ENCODE data around the gene SLC2A5. TPM values are rescaled to one million over a fixed set of nuclear protein-coding genes. Genes with fewer than 3 reads are reported as not detected.

The SLC2A5 gene
- total and polyA plus RNA-seq, 12 donors: 0.50 to 29.9 (median 4.3) TPM

GRCh38 chr1:9016455-9016854 is 53.0 kb downstream of the SLC2A5 start:
- WGBS, 4 donors: 77 to 90% (median 85%) methylated on average over 5 of the region's 5 CpGs
- no peaks in the 10 kb centered on the region for H3K36me3 ChIP-seq (replicated peaks in 1 of 2)
- no peaks in the 10 kb centered on the region for H3K4me1 ChIP-seq (replicated peaks in 1 of 2)
- no peaks in the 10 kb centered on the region for H3K9me3 ChIP-seq (replicated peaks in 1 of 3)
- no peaks in the 10 kb centered on the region for H3K27me3 ChIP-seq
- no peak overlapping the region for H3K4me3 ChIP-seq
- TF ChIP-seq, protein P1, sequence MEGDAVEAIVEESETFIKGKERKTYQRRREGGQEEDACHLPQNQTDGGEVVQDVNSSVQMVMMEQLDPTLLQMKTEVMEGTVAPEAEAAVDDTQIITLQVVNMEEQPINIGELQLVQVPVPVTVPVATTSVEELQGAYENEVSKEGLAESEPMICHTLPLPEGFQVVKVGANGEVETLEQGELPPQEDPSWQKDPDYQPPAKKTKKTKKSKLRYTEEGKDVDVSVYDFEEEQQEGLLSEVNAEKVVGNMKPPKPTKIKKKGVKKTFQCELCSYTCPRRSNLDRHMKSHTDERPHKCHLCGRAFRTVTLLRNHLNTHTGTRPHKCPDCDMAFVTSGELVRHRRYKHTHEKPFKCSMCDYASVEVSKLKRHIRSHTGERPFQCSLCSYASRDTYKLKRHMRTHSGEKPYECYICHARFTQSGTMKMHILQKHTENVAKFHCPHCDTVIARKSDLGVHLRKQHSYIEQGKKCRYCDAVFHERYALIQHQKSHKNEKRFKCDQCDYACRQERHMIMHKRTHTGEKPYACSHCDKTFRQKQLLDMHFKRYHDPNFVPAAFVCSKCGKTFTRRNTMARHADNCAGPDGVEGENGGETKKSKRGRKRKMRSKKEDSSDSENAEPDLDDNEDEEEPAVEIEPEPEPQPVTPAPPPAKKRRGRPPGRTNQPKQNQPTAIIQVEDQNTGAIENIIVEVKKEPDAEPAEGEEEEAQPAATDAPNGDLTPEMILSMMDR (IDR thresholded peaks at IDR 0.05): no peak
- no peak for TF ChIP-seq POLR2A (IDR thresholded peaks at IDR 0.05)
- H3K27ac ChIP-seq: no peak overlapping the region
- intact Hi-C loops (cut with DNase I): no loop called here
- no peak for DNase-seq

DNA sequence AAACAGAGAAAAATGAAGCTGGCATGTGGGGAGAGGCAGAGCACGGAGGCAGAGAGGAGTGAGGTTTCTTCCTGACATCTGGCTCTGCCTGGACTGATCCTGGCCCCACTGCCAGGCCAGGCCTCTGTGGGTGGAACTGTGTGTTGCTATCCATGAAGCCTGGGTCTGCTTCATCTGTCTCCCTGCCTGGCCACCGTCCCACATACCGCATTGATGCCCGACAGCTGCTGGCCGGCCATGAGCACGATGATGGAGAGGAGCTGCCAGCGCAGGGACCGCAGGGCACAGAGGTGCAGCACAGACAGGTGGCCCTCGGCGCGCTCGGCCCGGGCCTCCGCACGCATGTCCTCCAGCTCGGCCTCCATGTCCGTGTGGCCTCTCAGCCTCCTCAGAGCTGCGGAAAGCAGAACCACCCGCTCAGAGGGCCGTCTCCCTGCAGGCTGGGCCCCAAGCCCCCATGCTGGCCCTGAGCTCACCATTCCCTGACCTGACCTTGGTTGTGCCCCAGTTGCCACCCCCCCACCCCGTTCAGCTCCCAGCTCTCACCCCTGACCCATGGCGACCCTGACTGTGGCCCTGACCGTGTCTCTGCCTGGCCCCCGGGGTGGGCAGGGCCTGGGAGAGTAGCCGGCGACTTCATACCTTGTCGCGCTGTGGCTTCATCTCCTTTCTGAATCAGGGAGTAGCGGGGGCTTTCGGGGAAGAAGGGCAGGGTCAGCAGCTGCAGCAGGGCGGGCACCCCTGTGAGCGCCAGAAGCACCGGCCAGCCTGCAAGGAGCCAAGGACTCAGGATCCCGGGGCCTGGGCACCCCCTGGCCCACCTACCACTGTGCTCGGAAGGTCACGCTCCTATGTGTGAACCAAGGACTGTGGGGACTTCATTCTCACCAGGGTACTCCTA is 54.7 kb downstream of the SLC2A5 start:
- no peak overlapping the region for H3K4me3 ChIP-seq
- WGBS, 4 donors: 83 to 94% (median 91%) methylated on average over 24 to 36 of the region's 36 CpGs
- TF ChIP-seq, protein P1 (IDR thresholded peaks at IDR 0.05): no peak
- no peak for TF ChIP-seq POLR2A (IDR thresholded peaks at IDR 0.05)
- H3K27ac ChIP-seq: no peak overlapping the region
- H3K9me3 ChIP-seq (replicated peaks in 1 of 3): no peaks in the 10 kb centered on the region
- no peaks in the 10 kb centered on the region for H3K4me1 ChIP-seq (replicated peaks in 1 of 2)
- intact Hi-C loops (cut with DNase I): loop anchor here in 1 of 2 donors (5.0 kb wide), 1 partner anchor 88 kb away; no protein-coding TSS in a partner anchor
- H3K36me3 ChIP-seq (replicated peaks in 1 of 2): no peaks in the 10 kb centered on the region
- no peaks in the 10 kb centered on the region for H3K27me3 ChIP-seq
- DNase-seq: no peak

DNA sequence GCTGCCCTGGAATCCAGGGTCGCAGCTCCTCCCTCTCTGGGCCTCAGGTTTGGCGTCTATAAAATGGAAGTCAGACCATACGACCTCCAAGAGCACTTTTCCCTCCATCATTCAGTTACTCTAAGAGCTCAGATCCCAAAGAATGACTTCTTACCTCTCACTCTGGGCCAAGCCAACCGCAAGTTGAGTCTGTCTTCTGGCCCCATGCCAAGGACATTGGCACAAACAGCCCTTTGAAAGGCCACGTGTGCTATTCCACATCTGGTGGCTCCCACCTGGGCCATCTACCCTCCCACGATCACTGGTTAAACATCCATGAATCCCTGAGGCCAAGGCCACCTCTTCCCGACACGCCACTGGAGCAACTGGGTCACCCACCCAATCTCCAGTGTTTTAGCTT is 55.6 kb downstream of the SLC2A5 start:
- H3K4me3 ChIP-seq: no peak overlapping the region
- H3K4me1 ChIP-seq (replicated peaks in 1 of 2): no peaks in the 10 kb centered on the region
- TF ChIP-seq, protein P1 (IDR thresholded peaks at IDR 0.05): no peak
- no peak for TF ChIP-seq POLR2A (IDR thresholded peaks at IDR 0.05)
- no peaks in the 10 kb centered on the region for H3K36me3 ChIP-seq (replicated peaks in 1 of 2)
- WGBS, 4 donors: 83 to 89% (median 85%) methylated on average over 8 of the region's 8 CpGs
- H3K9me3 ChIP-seq (replicated peaks in 1 of 3): no peaks in the 10 kb centered on the region
- no peak for DNase-seq
- intact Hi-C loops (cut with DNase I): loop anchor here in 1 of 2 donors (5.0 kb wide), 1 partner anchor 88 kb away; no protein-coding TSS in a partner anchor
- no peaks in the 10 kb centered on the region for H3K27me3 ChIP-seq
- no peak overlapping the region for H3K27ac ChIP-seq

GRCh38 chr1:9010781-9011323 is 58.6 kb downstream of the SLC2A5 start:
- Histone ChIP-seq H3K27me3 (no peaks in the 10 kb centered on the region), H3K4me1 (replicated peaks in 1 of 2) (no peaks in the 10 kb centered on the region), H3K9me3 (replicated peaks in 1 of 3) (no peaks in the 10 kb centered on the region), H3K36me3 (replicated peaks in 1 of 2) (no peaks in the 10 kb centered on the region), H3K27ac (no peak overlapping the region), H3K4me3 (no peak overlapping the region)
- intact Hi-C loops (cut with DNase I): loop anchor here in 1 of 2 donors (5.0 kb wide), 1 partner anchor 91 kb away; no protein-coding TSS in a partner anchor
- peak in 3 of 7 donors; percentile 19 to 58 (median 36) for DNase-seq
- WGBS, 4 donors: 64 to 76% (median 68%) methylated on average over 8 of the region's 8 CpGs
- no peak for TF ChIP-seq POLR2A (IDR thresholded peaks at IDR 0.05)
- TF ChIP-seq, protein P1 (IDR thresholded peaks at IDR 0.05): no peak

Data from adrenal gland (tissue), 12 donors.